HG02852 (cell line): Measurements from ENCODE around the gene PFKL.

Source experiments
- ATAC-seq: cut with Tn5 transposase; IDR thresholded peaks from one replicate; pipeline ENCODE4 v1.9.1; 2021; ENCODE audit warnings: mild to moderate bottlenecking, moderate library complexity; ENCODE audit not compliant: unreplicated experiment

Gene PFKL

DNA sequence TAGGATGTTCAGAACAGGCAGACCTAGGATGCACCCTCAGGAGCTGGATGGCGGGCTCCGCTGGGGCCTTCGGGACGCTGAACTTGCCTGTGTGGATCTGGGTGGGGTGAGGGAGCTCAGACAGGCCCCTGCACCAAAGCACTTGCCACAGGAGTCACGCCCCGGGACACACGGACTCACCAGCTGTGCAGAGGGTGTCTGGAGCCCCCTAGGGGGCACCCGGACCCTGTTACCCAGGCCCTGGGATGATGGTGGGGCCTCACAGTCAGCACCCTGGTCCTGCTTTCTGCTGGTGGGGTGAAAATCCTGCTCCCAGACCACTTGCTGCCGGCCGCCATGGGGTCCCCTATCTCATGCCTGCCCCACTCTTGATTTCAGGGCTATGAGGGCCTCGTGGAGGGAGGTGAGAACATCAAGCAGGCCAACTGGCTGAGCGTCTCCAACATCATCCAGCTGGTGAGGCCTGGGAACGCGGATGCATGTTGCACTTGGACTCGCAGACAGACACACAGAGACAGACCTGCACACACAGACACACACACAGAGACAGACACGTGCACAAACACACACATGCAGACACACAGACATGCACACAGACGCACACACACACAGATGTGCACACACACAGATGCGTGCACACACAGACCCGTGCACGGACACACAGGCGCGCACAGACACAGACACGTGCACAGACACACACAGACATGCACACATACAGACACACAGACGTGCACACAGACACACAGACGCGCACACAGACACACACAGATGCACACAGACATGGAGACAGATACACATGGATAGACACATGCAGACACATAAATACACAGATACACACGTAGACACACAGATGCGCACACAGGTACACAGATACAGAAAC lies 11.0 kb downstream of the PFKL start:
- ATAC-seq: no peak

DNA sequence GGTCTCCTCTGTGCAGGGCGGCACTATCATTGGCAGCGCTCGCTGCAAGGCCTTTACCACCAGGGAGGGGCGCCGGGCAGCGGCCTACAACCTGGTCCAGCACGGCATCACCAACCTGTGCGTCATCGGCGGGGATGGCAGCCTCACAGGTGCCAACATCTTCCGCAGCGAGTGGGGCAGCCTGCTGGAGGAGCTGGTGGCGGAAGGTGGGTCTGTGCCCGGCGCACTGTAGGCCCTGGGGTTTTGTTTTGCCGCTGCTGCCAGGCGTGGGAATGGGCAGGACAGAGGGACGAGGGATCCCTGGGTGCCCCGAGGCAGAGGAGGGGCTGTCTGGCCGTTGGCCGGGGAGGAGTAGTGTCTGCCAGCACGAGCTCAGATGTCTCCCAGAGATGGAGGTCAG lies 12.2 kb downstream of the PFKL start:
- ATAC-seq: no peak

- no peak for ATAC-seq
Observed at GRCh38 chr21:44312716-44313115, 12.9 kb downstream of the PFKL start.

DNA sequence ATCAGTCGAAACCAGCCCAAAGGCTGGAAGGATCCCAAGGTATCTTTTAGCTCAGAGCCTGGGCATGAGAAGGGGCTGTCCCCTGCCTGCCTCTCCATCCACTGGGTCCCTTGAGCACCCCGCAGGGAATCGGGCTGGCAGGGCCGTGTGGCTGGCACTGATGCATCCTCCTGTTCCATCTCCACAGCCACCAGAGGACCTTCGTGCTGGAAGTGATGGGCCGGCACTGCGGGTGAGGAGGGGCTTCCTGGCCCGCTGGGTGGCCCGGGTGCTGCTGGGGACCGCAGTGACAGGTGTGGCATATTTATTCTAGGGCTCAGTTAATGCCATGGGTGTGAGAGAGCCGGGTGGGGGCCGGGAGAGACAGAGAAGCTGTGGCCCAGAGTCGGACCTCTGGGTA lies 13.6 kb downstream of the PFKL start:
- ATAC-seq: no peak

DNA sequence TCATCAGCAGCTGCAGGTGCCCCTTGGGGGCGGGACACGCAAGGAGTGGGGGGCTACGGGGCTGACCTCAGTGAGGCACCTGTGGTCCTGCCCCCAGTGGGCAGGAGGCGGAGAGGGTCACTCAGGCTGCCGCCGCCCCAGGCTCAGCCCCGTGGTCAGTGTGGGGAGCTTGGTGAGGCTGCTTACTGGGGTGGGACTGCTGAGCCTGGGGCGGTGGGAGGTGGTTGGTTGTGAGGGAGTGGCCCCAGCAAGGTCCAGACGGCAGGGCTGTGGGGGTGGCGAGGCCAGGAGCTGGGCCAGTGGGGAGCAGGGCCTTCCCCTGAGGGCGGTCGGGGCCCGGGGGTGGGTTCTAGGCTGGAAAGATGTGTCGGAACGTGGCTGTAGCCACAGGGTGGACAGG lies 14.3 kb downstream of the PFKL start:
- no peak for ATAC-seq

GRCh38 chr21:44314561-44314960 lies 14.7 kb downstream of the PFKL start:
- ATAC-seq: no peak

DNA sequence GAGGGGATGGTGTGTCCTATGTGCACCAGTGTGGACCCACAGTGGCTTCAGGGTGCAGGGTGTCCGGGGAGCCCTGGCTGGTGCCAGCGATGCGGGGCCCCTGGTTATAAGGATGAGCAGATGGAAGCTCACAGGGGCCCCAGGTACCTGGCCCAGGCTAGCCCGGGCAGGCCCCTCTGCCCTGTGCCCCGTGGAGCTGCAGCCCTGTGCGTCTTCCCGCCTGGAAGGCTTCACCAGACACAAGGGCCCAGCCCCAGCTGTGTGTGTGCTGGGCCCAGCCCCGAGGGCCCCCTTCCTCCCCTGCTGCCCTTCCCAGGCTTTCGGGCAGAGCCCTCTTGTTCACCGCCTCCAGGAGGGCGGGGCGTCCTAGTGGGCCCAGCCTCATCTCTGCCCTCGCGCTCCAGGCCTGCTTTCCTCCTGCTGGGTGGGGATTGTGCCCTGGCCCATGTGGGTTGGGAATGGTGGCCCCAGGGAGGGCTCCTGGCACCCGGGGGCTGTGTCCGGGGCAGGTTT lies 15.9 kb downstream of the PFKL start:
- ATAC-seq: no peak

GRCh38 chr21:44316277-44316900 lies 16.5 kb downstream of the PFKL start:
- ATAC-seq: no peak

GRCh38 chr21:44317241-44317782 lies 17.5 kb downstream of the PFKL start:
- no peak for ATAC-seq

DNA sequence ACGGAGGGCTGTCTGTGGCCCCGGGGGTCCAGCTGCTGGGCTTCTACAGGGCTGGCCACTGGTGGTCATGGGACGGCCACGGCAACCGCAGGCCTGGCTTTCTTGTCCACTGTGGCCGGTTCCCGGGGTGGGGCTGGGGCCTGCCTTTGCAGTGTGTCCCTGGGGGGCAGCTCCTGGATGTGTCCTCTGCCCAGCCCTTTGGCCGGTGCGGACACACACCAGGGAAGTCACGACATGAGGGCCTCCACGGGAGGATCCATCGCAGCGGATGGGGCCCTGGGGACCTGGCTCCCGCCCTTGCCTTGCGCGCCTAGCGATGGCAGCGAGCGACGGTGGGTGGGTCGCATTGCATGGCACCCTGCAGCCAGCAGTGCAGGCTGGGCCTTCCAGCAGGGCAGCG lies 18.0 kb downstream of the PFKL start:
- no peak for ATAC-seq

DNA sequence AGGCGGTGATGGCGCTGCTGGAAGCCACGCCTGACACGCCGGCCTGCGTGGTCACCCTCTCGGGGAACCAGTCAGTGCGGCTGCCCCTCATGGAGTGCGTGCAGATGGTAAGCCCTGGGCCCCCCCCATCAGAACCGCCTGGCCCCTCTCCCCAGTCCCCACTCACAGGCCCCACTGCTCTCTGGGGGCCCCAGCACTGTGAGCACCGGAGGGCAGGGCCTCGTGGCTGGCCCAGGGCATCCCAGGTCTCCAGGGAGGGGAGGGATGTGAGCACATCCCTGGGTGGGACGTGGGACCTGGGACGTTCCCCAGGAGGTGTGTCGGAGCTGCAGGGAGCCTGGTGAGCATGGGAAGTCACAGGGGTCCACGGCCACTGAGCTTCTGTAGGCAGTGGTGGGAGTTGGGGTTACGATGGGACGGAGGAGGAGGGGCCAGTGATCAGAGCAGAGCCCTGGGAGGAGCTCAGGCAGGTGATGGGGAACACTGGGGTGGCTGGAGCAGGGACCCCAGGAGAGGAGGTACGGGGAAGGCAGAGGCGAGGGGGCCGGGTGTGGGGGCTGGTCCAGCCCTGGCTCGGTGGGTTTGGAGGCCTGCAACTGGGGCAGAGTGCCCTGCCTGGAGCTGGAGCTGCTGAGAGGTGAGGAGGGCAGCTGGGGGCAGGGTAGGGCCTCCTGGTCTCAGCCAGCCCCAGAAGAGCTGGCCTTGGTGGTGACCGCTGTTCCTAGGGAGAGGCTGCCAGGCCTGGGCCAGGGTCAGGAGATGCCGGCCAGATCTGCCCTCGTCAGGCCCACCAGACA lies 18.8 kb downstream of the PFKL start:
- ATAC-seq: no peak

DNA sequence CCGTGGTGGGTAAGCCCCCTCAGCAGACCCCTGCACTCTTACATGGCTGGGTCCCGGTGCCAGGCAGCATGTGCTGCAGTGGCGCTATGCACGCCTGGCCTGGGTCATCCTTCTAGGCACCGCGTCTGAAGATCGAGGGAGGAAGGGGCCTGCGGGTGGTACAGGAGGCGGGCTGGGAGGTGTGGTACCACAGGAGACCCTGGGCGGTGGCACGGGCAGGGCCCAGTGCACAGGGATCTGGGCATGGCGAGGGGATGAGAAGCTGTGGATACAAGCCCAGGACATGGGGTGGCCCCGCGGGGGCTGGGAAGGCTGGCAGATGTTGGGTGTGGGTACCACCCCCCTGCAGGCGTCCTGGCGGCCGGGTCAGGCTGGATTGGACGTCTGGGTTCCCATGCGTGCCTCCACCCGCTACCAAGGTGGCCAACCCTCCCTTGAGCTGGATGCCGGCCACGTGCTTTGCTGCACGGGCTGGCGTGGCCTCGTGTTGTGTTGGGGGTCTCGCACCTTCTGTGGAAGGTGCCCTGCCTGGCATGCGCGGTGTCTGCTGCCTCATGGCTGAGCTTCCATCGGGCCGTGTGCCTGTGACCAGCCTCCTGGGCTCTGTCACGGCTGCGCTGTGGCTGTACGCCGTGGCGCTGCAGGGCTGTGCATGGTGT lies 19.7 kb downstream of the PFKL start:
- ATAC-seq: no peak

DNA sequence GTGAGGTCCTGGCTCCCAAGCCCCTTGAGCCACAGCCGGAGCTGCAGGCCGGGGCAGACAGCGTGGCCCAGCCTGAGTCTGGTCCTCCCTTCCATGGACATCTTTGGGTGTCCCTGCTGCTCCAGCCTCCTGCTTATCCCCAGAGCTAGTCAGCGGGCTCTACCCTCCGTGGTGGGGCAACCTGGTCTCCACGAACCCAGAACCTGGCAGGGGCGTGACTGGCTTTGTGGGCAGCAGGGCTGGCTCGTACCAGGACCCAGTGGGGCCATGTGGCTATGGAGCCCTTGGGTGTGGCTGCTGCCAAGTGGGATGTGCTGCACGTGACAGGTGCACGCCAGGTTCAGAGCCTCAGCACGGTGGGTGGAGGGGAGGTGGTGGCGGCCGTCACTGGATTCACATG lies 21.0 kb downstream of the PFKL start:
- ATAC-seq: no peak

DNA sequence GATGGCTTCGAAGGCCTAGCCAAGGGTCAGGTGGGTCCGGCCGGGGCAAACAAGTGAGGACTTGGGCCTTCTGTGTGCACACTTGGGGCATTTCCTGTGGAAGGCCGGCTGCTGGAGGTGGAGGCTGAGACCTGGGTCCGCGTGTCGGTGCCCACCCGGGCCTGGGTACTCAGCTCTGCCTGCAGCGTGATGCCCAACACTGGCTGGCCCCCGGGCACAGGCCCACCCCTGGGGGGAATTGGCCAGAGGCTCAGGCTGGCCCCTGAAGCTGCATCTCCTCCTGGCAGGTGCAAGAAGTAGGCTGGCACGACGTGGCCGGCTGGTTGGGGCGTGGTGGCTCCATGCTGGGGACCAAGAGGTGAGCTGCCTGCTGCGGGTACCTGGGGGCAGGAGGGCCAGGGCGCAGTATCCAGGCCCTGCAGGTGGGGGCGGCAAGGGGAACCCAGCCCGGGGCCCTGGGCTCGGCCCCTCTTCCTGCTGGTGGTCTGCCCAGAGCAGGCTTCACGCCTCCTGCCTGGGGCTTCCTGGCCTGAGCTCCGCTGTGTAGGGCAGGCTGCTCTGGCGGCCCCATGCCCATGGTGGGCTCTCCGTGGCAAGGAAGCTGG lies 22.1 kb downstream of the PFKL start:
- ATAC-seq: no peak

GRCh38 chr21:44322621-44323325 lies 22.9 kb downstream of the PFKL start:
- no peak for ATAC-seq

DNA sequence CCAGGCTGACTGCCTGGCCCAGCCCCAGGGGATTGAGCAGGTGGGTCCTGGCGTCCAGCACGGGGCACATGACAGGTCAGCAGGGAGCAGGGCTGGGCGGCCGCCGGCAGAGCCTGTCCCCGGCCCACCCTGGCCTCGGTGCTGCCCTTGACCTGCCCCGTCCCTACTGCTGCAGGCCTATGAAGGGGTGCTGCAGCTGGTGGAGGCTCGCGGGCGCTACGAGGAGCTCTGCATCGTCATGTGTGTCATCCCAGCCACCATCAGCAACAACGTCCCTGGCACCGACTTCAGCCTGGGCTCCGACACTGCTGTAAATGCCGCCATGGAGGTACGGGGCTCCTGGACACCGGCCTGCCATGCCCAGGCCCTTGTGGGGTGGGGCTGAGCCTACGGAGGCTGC lies 23.7 kb downstream of the PFKL start:
- no peak for ATAC-seq

GRCh38 chr21:44324106-44324853 lies 24.4 kb downstream of the PFKL start:
- ATAC-seq: no peak

DNA sequence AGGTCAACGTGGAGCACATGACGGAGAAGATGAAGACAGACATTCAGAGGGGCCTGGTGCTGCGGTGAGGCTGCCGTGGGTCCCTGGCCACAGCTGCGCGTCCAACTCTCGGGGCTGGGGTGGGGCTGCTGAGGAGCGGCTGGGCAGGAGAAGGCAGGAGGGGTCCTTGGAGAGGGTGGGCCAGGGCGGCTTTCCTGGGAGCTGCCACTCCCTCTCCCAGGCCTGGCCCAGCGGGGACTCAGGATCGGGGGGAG lies 24.9 kb downstream of the PFKL start:
- ATAC-seq: no peak
